Measurements from ENCODE around the gene HSFY2.
"Not testable (repeated sequence)": the region's sequence is repeated elsewhere in the genome, so short reads cannot be mapped to it uniquely, and the experiment has no call there.

Gene HSFY2

GRCh38 chrY:18773635-18774034 lies at the start of gene HSFY2:
TSS of gene HSFY2 (minus strand) at chrY:18773735. CDS start at chrY:18773618, 117 bp downstream.
- DNase-seq: not testable (repeated sequence)

GRCh38 chrY:18815751-18816150 lies 42.2 kb upstream of the HSFY2 start:
- DNase-seq: not testable (repeated sequence)

GRCh38 chrY:18788757-18789406 lies 15.3 kb upstream of the HSFY2 start:
- not testable (repeated sequence) for DNase-seq

- not testable (repeated sequence) for DNase-seq
Observed at GRCh38 chrY:18754077-18754476, 19.5 kb downstream of the HSFY2 start.

- DNase-seq: not testable (repeated sequence)
Observed at GRCh38 chrY:18753133-18753815, 20.3 kb downstream of the HSFY2 start.

- not testable (repeated sequence) for DNase-seq
Observed at GRCh38 chrY:18723714-18724113, 49.8 kb downstream of the HSFY2 start.
